ENCODE data around the gene CASZ1. TPM values are rescaled to one million over a fixed set of nuclear protein-coding genes. Genes with fewer than 3 reads are reported as not detected.

Gene CASZ1
- total and polyA plus RNA-seq, 10 of the 15 experiments (the other 5 are each of a cell fraction or from before 2014, with no cell fraction given) = 0.52 to 9.8 (median 3.7) TPM

DNA sequence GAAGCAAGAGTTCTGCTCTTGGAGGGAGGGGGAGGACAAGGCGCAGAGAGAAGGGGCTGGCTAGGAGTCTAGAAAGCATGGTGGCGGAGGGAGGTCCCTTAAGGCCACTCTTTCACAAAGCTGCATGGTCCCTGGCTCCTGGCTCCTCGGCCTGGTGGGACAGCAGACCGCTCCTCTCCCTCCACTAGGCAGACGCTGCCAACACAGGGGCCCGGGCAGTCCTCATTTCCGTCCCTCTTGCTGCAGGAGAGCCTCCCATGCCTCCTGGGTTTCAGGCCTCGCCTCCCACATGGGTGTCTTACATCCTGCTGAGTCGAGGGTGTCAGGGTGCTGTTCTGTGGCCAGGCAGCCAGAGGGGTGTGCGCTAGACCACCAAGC is 108.0 kb downstream of the CASZ1 start (continued):
- TF ChIP-seq, protein P1, sequence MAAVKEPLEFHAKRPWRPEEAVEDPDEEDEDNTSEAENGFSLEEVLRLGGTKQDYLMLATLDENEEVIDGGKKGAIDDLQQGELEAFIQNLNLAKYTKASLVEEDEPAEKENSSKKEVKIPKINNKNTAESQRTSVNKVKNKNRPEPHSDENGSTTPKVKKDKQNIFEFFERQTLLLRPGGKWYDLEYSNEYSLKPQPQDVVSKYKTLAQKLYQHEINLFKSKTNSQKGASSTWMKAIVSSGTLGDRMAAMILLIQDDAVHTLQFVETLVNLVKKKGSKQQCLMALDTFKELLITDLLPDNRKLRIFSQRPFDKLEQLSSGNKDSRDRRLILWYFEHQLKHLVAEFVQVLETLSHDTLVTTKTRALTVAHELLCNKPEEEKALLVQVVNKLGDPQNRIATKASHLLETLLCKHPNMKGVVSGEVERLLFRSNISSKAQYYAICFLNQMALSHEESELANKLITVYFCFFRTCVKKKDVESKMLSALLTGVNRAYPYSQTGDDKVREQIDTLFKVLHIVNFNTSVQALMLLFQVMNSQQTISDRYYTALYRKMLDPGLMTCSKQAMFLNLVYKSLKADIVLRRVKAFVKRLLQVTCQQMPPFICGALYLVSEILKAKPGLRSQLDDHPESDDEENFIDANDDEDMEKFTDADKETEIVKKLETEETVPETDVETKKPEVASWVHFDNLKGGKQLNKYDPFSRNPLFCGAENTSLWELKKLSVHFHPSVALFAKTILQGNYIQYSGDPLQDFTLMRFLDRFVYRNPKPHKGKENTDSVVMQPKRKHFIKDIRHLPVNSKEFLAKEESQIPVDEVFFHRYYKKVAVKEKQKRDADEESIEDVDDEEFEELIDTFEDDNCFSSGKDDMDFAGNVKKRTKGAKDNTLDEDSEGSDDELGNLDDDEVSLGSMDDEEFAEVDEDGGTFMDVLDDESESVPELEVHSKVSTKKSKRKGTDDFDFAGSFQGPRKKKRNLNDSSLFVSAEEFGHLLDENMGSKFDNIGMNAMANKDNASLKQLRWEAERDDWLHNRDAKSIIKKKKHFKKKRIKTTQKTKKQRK (IDR thresholded peaks at IDR 0.05; ENCODE audit: low read depth, low read length) = no peak
- no peak for TF ChIP-seq ZZZ3 (IDR thresholded peaks at IDR 0.05; ENCODE audit: control insufficient read depth, insufficient read length, low read depth)
- TF ChIP-seq, protein P2, sequence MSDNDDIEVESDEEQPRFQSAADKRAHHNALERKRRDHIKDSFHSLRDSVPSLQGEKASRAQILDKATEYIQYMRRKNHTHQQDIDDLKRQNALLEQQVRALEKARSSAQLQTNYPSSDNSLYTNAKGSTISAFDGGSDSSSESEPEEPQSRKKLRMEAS (IDR thresholded peaks at IDR 0.05; ENCODE audit: low read depth, low read length) = no peak
- TF ChIP-seq TARDBP (IDR thresholded peaks at IDR 0.05; ENCODE audit: borderline replicate concordance) = no peak
- no peak for TF ChIP-seq POLR2A (IDR thresholded peaks at IDR 0.05; ENCODE audit: low read depth, low read length)
- TF ChIP-seq RB1 (IDR thresholded peaks at IDR 0.05; ENCODE audit: borderline replicate concordance) = no peak
- TF ChIP-seq SUZ12 (IDR thresholded peaks at IDR 0.05; ENCODE audit: unreplicated experiment) = no peak

DNA sequence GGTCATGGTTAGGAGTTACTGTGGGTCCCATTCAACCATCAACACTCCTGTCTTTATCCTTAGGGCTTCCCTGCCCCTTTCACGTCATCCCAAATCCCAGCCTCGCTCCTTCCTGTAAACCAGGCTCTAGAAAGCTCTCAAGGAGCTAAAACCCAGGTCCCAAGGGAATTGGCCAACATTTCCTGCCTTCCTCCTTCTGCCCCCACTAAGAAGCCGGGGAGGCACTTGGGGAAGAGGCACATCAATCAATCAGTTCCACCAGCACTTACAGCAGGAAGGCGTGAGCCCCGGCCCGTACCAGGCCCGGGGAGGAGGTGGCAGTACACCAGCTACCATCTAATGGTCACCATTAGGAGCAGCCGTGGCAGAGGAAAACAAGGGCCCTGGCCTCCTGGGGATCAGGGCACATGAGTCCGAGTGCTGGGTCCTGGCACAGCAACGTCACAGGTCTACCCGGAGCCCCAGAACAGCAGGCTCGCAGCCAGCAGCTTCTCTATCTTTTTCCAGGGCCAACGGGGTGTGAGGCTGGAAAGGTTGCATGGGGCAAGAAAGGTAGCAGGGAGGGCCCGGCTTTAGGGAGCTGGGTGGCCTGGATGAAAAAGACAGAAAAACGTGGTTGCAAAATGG is 108.6 kb downstream of the CASZ1 start:
- CTCF ChIA-PET = no interaction called here
- H3K36me3 ChIP-seq (ENCODE audit: control insufficient read depth in 2 of 2, insufficient read depth in 2 of 2, low read length in 1 of 2) = no peaks in the 10 kb centered on the region; a peak in 1 of 4 replicates
- intact Hi-C loops (cut with micrococcal nuclease; ENCODE audit: unreplicated experiment) (no loop called here), in situ Hi-C loops (cut with MboI) (no loop called here)
- RAD21 ChIA-PET (ENCODE audit: unreplicated experiment) = no interaction called here
- H3K9ac ChIP-seq (ENCODE audit: control insufficient read depth, insufficient read depth, low read length) = no peak overlapping the region
- H3K9me3 ChIP-seq (replicated peaks; ENCODE audit: control insufficient read depth, insufficient read depth, low read length) = no peaks in the 10 kb centered on the region
- H2AFZ ChIP-seq (ENCODE audit: control insufficient read depth, low read depth, low read length) = no peak overlapping the region
- no TSS peak for BruUV-seq (replicated peaks)
- 74% methylated on average over 15 of the region's 15 CpGs for WGBS (ENCODE audit: insufficient coverage, insufficient replicate concordance, low lambda C conversion rate, missing lambda C conversion rate)
- H3K4me3 ChIP-seq = no peak overlapping the region
- FAIRE-seq = no peak
- no peaks in the 10 kb centered on the region for H3K27me3 ChIP-seq (replicated peaks in 1 of 2; ENCODE audit: control insufficient read depth in 2 of 2, insufficient read depth in 2 of 2, low read length in 1 of 2)
- H4K20me1 ChIP-seq (ENCODE audit: control insufficient read depth, insufficient read depth) = peaks cover 4% of the 10 kb centered on the region
- POLR2A ChIA-PET = no interaction called here
- peaks cover 13% of the 10 kb centered on the region for H3K4me1 ChIP-seq (ENCODE audit: control insufficient read depth, insufficient read depth, low read length)
- no peak for ATAC-seq
- SMC1A ChIA-PET (ENCODE audit: uncharacterized antibody, unreplicated experiment) = interaction anchor here (0.6 kb wide), 1 partner anchor 19 kb away, joined by 3 read pairs; no protein-coding TSS in a partner anchor
- DNase-seq (ENCODE audit: low read depth, low spot score) = no peak
- TF ChIP-seq PAX5 (IDR thresholded peaks at IDR 0.05; ENCODE audit: borderline replicate concordance, low read depth, low read length) (no peak), CREM (IDR thresholded peaks at IDR 0.05; ENCODE audit: low read depth) (no peak), WRNIP1 (IDR thresholded peaks at IDR 0.05; ENCODE audit: borderline replicate concordance, low read depth, low read length) (no peak)
- TF ChIP-seq, protein P3, sequence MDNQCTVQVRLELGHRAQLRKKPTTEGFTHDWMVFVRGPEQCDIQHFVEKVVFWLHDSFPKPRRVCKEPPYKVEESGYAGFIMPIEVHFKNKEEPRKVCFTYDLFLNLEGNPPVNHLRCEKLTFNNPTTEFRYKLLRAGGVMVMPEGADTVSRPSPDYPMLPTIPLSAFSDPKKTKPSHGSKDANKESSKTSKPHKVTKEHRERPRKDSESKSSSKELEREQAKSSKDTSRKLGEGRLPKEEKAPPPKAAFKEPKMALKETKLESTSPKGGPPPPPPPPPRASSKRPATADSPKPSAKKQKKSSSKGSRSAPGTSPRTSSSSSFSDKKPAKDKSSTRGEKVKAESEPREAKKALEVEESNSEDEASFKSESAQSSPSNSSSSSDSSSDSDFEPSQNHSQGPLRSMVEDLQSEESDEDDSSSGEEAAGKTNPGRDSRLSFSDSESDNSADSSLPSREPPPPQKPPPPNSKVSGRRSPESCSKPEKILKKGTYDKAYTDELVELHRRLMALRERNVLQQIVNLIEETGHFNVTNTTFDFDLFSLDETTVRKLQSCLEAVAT (IDR thresholded peaks at IDR 0.05) = no peak
- no peak overlapping the region for H3K4me2 ChIP-seq (ENCODE audit: control insufficient read depth, insufficient read depth)
- H3K27ac ChIP-seq (ENCODE audit: control insufficient read depth, insufficient read depth) = no peak overlapping the region
- H3K79me2 ChIP-seq (ENCODE audit: control insufficient read depth, insufficient read depth, low read length) = peaks cover 13% of the 10 kb centered on the region
